BE2C (cell line): ENCODE data around the gene THEM5.

Experiments
- DNase-seq: peaks from one replicate; pipeline ENCODE4 v3.0.0-alpha.2; 2020
- H3K27me3 ChIP-seq: fragments of 250-450 bp; sonication (Bioruptor Pico); 2 replicates; pipeline ENCODE4 v1.5.1; 2020; ENCODE audit warnings: mild to moderate bottlenecking
- H3K36me3 ChIP-seq: fragments of 250-450 bp; sonication (Bioruptor Pico); 2 replicates; pipeline ENCODE4 v1.5.1; 2020; ENCODE audit warnings: mild to moderate bottlenecking
- H3K4me1 ChIP-seq: fragments of 250-450 bp; sonication (Bioruptor Pico); 2 replicates; pipeline ENCODE4 v1.5.1; 2020
- H3K4me3 ChIP-seq: 2 replicates; pipeline ENCODE4 v1.5.1; 2011; ENCODE audit warnings: low read depth, low read length
- H3K9me3 ChIP-seq: fragments of 250-450 bp; sonication (Bioruptor Pico); 2 replicates; pipeline ENCODE4 v1.5.1; 2020
- TF ChIP-seq, protein P1 (sequence below): IDR thresholded peaks from 2 replicates; pipeline ENCODE4 v1.5.1; 2012; ENCODE audit warnings: mild to moderate bottlenecking, low read depth, low read length

THEM5 gene

GRCh38 chr1:151798571-151798970 lies 54.9 kb downstream of the THEM5 start:
- no peaks in the 10 kb centered on the region for H3K27me3 ChIP-seq
- no peak for DNase-seq
- H3K4me1 ChIP-seq = peaks cover 25% of the 10 kb centered on the region
- no peaks in the 10 kb centered on the region for H3K9me3 ChIP-seq
- H3K36me3 ChIP-seq = no peaks in the 10 kb centered on the region
- TF ChIP-seq, protein P1, sequence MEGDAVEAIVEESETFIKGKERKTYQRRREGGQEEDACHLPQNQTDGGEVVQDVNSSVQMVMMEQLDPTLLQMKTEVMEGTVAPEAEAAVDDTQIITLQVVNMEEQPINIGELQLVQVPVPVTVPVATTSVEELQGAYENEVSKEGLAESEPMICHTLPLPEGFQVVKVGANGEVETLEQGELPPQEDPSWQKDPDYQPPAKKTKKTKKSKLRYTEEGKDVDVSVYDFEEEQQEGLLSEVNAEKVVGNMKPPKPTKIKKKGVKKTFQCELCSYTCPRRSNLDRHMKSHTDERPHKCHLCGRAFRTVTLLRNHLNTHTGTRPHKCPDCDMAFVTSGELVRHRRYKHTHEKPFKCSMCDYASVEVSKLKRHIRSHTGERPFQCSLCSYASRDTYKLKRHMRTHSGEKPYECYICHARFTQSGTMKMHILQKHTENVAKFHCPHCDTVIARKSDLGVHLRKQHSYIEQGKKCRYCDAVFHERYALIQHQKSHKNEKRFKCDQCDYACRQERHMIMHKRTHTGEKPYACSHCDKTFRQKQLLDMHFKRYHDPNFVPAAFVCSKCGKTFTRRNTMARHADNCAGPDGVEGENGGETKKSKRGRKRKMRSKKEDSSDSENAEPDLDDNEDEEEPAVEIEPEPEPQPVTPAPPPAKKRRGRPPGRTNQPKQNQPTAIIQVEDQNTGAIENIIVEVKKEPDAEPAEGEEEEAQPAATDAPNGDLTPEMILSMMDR = no peak
- H3K4me3 ChIP-seq = no peak overlapping the region
